Stimulated activated CD4-positive, alpha-beta T cell treated with anti-CD3 and anti-CD28 coated beads, Interleukin-12 subunit alpha, Interleukin-12 subunit beta, amount 100 ng/mL, for 48 hours (primary cell): Measurements from ENCODE around the gene HEPACAM2.

ENCODE experiments used
- DNase-seq, 3 donors: peaks; one replicate each; pipeline ENCODE4 v3.0.0-alpha.2; 2020; ENCODE audit warnings: low read depth in 2 of 3, low spot score in 1 of 3

The HEPACAM2 gene

DNA sequence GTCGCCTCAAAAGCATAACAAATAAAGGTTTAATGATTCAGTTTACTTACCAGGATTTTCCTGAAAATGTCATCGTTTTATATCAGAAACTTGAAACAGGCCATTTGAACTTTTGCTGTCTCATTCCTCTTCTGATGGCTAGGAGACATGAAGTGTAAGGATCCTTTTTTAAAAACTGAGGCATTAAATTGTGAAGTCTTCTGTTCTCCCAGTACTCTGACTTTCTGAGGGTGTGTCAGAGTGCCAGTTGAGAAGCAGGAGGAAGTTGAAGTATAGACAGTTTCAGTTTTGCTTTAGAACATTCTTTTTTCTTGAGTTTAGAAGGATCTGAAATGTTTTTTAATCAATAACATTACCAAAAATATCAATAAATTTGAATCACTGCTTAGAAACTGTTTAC is 78.1 kb downstream of the HEPACAM2 start, which contains the start of gene SAMD9L:
Gene SAMD9L, minus strand, starts transcription at position 242 of the 400 bp plus-strand sequence. CDS start 12,414 bp downstream, outside the sequence.
- DNase-seq = peak in 1 of 3 donors; percentile 6

GRCh38 chr7:93147363-93147762 is 78.9 kb downstream of the HEPACAM2 start:
- peak in 1 of 3 donors; percentile 5 for DNase-seq

- peak in 1 of 3 donors; percentile 5 for DNase-seq
These were observed 79.7 kb downstream of the HEPACAM2 start for GRCh38 chr7:93146472-93147141.

DNA sequence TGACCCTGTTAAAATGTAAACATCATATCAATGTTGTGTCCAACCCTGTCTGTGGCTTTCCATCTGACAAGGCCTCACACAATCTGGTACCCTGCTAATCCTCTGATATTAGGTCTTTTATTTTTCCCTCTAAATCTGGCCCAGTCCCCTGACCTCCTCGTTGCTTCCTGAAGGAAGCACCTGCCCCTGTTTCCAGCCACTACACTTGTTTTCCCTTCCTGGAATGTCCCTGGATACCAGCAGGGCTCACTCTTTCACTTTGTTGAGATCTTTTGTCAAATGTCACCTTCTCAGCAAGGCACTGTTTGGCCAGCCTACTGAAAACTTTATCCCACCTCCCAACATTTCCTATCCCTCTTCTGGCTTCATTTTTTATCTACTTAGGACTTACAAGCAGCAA is 80.2 kb downstream of the HEPACAM2 start:
- no peak for DNase-seq

GRCh38 chr7:93145354-93145753 is 80.9 kb downstream of the HEPACAM2 start:
- DNase-seq = no peak

- no peak for DNase-seq
These were observed 84.1 kb downstream of the HEPACAM2 start for GRCh38 chr7:93142127-93142526.

DNA sequence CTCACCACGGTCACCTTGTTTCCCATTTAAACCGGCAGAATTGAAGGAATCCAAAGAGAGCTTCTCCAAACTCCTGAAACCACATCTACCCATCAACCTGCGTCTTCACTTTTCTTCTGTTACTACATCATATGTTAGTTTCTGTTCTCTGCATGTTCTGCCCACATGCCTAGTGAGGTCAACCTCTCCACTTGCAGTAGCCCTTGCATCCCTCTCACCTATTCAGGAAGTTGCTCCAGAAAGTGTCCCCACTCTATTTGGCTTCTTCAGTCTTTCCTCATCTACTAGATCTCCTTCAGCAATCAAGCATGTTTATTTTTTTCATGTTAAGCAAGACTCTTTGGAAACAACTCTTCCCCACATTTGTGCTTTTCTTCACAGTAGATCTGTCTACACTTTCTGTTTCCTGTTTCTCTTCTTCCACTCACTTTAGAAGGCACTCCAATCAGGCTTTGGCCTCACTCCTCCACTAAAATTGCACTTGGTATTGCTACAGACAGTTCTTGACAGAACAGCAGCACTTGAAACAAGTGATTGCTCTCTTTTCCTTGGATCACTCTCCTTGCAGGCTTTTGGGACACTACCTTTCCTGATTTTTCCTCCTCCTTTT is 85.6 kb downstream of the HEPACAM2 start:
- DNase-seq = no peak

DNA sequence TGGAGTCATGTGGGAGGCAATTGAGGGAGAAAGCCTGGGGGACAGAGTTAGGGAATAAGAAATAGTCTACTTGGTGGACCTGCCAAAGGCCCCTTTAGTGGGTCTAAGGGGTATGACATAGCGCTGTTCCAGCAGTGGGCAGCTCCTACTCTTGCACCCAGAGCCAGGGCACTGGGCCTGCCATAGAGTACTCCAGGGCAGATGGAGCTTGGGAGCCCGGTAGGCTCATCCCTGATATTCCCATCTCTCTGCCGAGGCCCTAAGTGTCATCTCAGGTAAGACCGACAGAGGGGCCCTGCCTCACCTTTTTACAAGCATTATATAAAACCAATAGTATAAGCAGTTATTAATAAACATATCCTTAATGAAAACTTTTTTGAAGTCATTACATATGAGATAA is 87.7 kb downstream of the HEPACAM2 start:
- no peak for DNase-seq
